ENCODE data around the gene CALCOCO2.

DNA sequence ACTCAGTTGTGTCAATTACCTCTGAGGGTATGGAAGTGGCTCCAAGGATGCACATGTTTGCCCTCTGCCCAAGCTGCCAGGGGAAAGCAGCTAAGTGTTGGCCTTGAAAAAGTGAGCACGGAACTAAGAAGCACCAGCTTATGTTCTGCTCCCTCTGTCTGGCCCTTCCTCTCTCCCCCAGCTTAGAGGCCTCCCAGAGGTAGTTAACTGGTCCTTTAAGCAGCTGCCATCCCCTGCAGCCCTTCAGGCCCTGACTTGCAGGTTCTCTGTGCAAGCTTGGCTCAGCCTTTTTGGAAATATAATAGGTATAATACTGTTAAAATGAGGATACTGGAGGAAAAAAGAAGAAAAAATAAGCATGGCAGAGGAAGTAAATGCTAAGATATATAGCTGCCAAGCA lies 70.4 kb downstream of the CALCOCO2 start:
- TF ChIP-seq, protein P1, sequence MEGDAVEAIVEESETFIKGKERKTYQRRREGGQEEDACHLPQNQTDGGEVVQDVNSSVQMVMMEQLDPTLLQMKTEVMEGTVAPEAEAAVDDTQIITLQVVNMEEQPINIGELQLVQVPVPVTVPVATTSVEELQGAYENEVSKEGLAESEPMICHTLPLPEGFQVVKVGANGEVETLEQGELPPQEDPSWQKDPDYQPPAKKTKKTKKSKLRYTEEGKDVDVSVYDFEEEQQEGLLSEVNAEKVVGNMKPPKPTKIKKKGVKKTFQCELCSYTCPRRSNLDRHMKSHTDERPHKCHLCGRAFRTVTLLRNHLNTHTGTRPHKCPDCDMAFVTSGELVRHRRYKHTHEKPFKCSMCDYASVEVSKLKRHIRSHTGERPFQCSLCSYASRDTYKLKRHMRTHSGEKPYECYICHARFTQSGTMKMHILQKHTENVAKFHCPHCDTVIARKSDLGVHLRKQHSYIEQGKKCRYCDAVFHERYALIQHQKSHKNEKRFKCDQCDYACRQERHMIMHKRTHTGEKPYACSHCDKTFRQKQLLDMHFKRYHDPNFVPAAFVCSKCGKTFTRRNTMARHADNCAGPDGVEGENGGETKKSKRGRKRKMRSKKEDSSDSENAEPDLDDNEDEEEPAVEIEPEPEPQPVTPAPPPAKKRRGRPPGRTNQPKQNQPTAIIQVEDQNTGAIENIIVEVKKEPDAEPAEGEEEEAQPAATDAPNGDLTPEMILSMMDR (IDR thresholded peaks at IDR 0.05): no peak
- no peak for TF ChIP-seq EP300 (IDR thresholded peaks at IDR 0.05)

Measured in sigmoid colon (tissue), 4 donors.